BLaER1 treated with 17β-estradiol and CSF1 and Interleukin-3, amounts not matched to agents 10 nM and 100 nM (cell line): Measurements from ENCODE around the gene SATB2.

ENCODE experiments used
- H3K27ac ChIP-seq, 11 experiments: shearing (Covaris generic); formaldehyde crosslinking; 2 replicates each; pipeline ENCODE4 v1.8.1; 2022
- H3K27me3 ChIP-seq, 11 experiments: shearing (Covaris generic); formaldehyde crosslinking; 2 replicates each; pipeline ENCODE4 v1.8.1; 2022
- H3K36me3 ChIP-seq, 11 experiments: shearing (Covaris generic); formaldehyde crosslinking; 2 replicates each; pipeline ENCODE4 v1.8.1; 2022
- H3K4me1 ChIP-seq, 10 experiments: shearing (Covaris generic); formaldehyde crosslinking; 2 replicates each; pipeline ENCODE4 v1.8.1; 2022
- H3K4me2 ChIP-seq, 11 experiments: shearing (Covaris generic); formaldehyde crosslinking; 2 replicates each; pipeline ENCODE4 v1.8.1; 2022
- H3K4me3 ChIP-seq, 10 experiments: shearing (Covaris generic); formaldehyde crosslinking; 2 replicates each; pipeline ENCODE4 v1.8.1; 2022
- H3K9ac ChIP-seq, 11 experiments: shearing (Covaris generic); formaldehyde crosslinking; 2 replicates each; pipeline ENCODE4 v1.8.1; 2022
- H3K9me3 ChIP-seq, 11 experiments: shearing (Covaris generic); formaldehyde crosslinking; replicated peaks in 1 of 11; 2 replicates each; pipeline ENCODE4 v1.8.1; 2022
- H4K20me1 ChIP-seq, 11 experiments: shearing (Covaris generic); formaldehyde crosslinking; 2 replicates each; pipeline ENCODE4 v1.8.1; 2022
- Cebpa-rat ChIP-seq, 11 experiments: shearing (Covaris generic); IDR thresholded peaks; 2 replicates each; pipeline ENCODE4 v1.8.1; 2022

The SATB2 gene

GRCh38 chr2:199467066-199467822, 9.5 kb upstream of the SATB2 start:
- no peak for TF ChIP-seq Cebpa-rat (IDR thresholded peaks at IDR 0.05)
- H4K20me1 ChIP-seq = peaks cover 0 to 73% (median 60%) of the 10 kb centered on the region in 11 experiments; a peak in 18 of 22 replicates
- peaks cover 9 to 57% (median 35%) of the 10 kb centered on the region in 11 experiments; a peak in 18 of 22 replicates for H3K9me3 ChIP-seq
- no peak overlapping the region for H3K4me3 ChIP-seq
- no peak overlapping the region for H3K9ac ChIP-seq
- H3K27ac ChIP-seq = no peak overlapping the region
- peaks cover 100% of the 10 kb centered on the region in 11 experiments for H3K27me3 ChIP-seq
- peaks cover 6 to 17% (median 10%) of the 10 kb centered on the region in 10 experiments; a peak in 17 of 20 replicates for H3K4me1 ChIP-seq
- H3K4me2 ChIP-seq = no peak overlapping the region
- no peaks in the 10 kb centered on the region for H3K36me3 ChIP-seq

- peaks cover 0 to 79% (median 65%) of the 10 kb centered on the region in 11 experiments; a peak in 18 of 22 replicates for H4K20me1 ChIP-seq
- no peak for TF ChIP-seq Cebpa-rat (IDR thresholded peaks at IDR 0.05)
These were observed 8.9 kb upstream of the SATB2 start for GRCh38 chr2:199466692-199467065.

DNA sequence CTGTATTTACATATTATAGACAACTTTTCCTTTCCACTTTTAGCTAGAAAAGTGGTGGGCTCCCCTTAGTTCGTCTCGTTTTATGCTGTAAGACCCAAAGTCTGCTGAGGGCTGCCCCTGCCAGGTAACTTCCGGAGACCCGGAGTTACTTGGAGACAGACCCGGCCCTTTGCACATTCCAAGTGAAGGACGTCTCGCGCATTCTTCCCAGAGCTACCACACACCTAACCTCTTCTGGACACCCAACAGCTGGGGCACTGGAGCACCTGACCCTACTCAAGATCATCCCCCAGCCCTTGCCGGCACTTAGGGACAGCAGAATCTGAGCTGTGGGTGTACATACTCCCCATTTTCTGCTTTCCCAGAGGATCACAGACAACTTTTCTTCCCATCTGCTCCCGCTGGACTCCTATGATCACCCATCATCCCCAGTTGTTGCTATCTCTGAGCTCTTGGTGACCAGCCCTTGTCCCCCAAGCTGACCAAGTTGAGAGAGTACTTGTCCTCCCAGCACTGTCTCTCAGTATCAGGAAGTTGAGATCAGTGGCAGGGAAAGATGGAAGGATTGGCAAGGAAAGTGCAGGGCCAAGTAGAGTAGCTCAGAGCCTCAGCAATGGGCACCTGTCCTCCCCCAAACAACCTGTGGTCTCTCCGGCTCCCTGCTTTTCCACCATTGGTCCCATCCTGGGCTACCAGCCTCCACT, 8.4 kb upstream of the SATB2 start:
- Histone ChIP-seq H3K9me3 (peaks cover 9 to 58% (median 33%) of the 10 kb centered on the region in 11 experiments; a peak in 18 of 22 replicates), H3K4me3 (no peak overlapping the region), H3K4me2 (no peak overlapping the region), H3K9ac (no peak overlapping the region), H3K27ac (no peak overlapping the region), H3K27me3 (peaks cover 100% of the 10 kb centered on the region in 11 experiments), H4K20me1 (peaks cover 0 to 84% (median 70%) of the 10 kb centered on the region in 11 experiments; a peak in 18 of 22 replicates), H3K4me1 (peaks cover 6 to 17% (median 10%) of the 10 kb centered on the region in 10 experiments; a peak in 17 of 20 replicates), H3K36me3 (no peaks in the 10 kb centered on the region)
- TF ChIP-seq Cebpa-rat (IDR thresholded peaks at IDR 0.05) = no peak

More at GRCh38 chr2:199466692-199467065, 8.9 kb upstream of the SATB2 start:
- Histone ChIP-seq H3K9me3 (peaks cover 9 to 62% (median 37%) of the 10 kb centered on the region in 11 experiments; a peak in 18 of 22 replicates), H3K36me3 (no peaks in the 10 kb centered on the region), H3K4me2 (no peak overlapping the region), H3K27ac (no peak overlapping the region), H3K9ac (no peak overlapping the region), H3K4me1 (peaks cover 6 to 17% (median 10%) of the 10 kb centered on the region in 10 experiments; a peak in 17 of 20 replicates), H3K27me3 (peaks cover 100% of the 10 kb centered on the region in 11 experiments), H3K4me3 (no peak overlapping the region)

DNA sequence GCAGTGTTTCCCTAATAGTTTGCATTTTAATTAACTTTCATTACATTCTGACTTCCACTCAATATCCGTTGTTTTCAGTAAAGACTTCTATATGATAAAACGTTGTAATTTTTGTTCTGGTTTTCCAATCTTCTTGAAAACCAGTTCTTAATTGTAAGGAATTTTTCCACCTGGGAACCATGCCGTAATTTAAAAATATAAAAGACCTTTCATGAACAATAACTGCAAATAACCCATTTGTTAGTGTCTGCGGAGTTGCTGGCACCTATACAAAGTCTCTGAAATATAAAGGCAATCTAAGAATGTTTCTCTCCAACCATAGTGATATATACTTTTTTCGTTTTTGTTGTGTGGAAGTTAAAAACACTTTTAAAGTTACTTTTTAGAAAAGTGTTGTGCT, 7.7 kb upstream of the SATB2 start:
- H3K27me3 ChIP-seq = peaks cover 100% of the 10 kb centered on the region in 11 experiments
- no peak overlapping the region for H3K9ac ChIP-seq
- no peaks in the 10 kb centered on the region for H3K36me3 ChIP-seq
- no peak for TF ChIP-seq Cebpa-rat (IDR thresholded peaks at IDR 0.05)
- H3K27ac ChIP-seq = no peak overlapping the region
- H3K4me2 ChIP-seq = no peak overlapping the region
- peaks cover 7 to 17% (median 10%) of the 10 kb centered on the region in 10 experiments; a peak in 17 of 20 replicates for H3K4me1 ChIP-seq
- H4K20me1 ChIP-seq = peaks cover 0 to 91% (median 76%) of the 10 kb centered on the region in 11 experiments; a peak in 18 of 22 replicates
- no peak overlapping the region for H3K4me3 ChIP-seq
- H3K9me3 ChIP-seq = peaks cover 9 to 51% (median 26%) of the 10 kb centered on the region in 11 experiments; a peak in 18 of 22 replicates

- Histone ChIP-seq H3K36me3 (no peaks in the 10 kb centered on the region), H3K9ac (no peak overlapping the region)
- TF ChIP-seq Cebpa-rat (IDR thresholded peaks at IDR 0.05) = no peak
These were observed 7.0 kb upstream of the SATB2 start for GRCh38 chr2:199464606-199465352.

DNA sequence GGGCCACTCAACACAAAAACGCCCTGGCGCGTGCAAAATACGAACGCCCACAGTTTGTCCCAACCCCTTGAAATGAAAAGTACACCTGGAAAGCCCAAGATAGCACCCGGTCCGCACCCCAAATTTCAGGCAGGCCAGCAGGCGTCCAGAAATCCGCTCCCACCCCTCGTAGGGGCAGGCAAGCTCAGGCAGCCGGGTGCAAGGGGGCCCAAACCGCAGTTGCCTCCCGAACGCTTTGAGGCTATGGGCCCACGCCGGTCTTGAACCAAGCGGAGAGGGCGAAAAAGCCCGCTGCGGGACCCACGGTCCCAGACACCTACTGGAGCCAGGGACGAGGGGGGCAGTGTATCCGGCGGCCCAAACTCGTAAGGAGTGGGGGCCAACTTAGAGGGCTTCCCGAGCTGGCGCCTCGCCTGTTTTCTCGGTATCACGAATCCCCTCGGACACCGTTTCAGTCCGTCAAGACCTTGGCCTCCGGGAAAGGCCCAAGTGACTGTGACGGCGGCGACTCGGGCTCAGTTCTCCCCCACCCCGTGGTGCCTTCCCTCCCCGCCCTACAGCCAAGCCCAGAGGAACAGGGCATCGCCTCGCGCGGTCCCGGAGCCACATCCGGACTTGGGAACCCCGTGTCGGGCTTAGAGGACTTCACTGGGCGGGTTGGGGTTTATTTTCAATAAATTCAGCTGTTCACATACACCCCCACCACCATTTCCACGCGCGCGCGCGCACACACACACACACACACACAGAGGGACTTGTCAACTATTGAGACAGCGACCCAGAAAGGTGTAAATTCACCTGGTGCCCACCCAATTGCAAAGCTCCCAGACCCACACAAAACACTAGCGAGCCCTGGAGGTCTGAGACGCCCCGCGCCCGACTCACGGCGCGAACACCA, 6.2 kb upstream of the SATB2 start:
- Histone ChIP-seq H3K4me1 (peaks cover 13 to 25% (median 17%) of the 10 kb centered on the region in 10 experiments; a peak in 18 of 20 replicates), H3K36me3 (no peaks in the 10 kb centered on the region), H3K4me3 (peak overlapping the region; percentile 48 to 71 (median 58)), H3K9me3 (peaks cover 5 to 37% (median 14%) of the 10 kb centered on the region in 11 experiments; a peak in 18 of 22 replicates), H3K27me3 (peaks cover 94 to 100% (median 100%) of the 10 kb centered on the region in 11 experiments), H4K20me1 (peaks cover 0 to 90% (median 75%) of the 10 kb centered on the region in 11 experiments; a peak in 18 of 22 replicates), H3K4me2 (peak overlapping the region; percentile 80 to 96 (median 85)), H3K9ac (peak overlapping the region in 1 of 11 experiments; percentile 40; a peak in 2 of 22 replicates), H3K27ac (no peak overlapping the region)
- TF ChIP-seq Cebpa-rat (IDR thresholded peaks at IDR 0.05) = no peak

More at GRCh38 chr2:199464606-199465352, 7.0 kb upstream of the SATB2 start:
- Histone ChIP-seq H3K4me2 (no peak overlapping the region), H3K27ac (no peak overlapping the region), H3K4me3 (no peak overlapping the region), H3K9me3 (peaks cover 9 to 45% (median 20%) of the 10 kb centered on the region in 11 experiments; a peak in 18 of 22 replicates), H3K27me3 (peaks cover 100% of the 10 kb centered on the region in 11 experiments), H4K20me1 (peaks cover 0 to 91% (median 77%) of the 10 kb centered on the region in 11 experiments; a peak in 18 of 22 replicates), H3K4me1 (peaks cover 13 to 18% (median 16%) of the 10 kb centered on the region in 10 experiments; a peak in 18 of 20 replicates)

GRCh38 chr2:199462956-199463692, 5.4 kb upstream of the SATB2 start:
- Histone ChIP-seq H3K4me2 (peak overlapping the region; percentile 80 to 96 (median 85)), H3K4me1 (peaks cover 13 to 30% (median 18%) of the 10 kb centered on the region in 10 experiments; a peak in 18 of 20 replicates), H3K27me3 (peaks cover 85 to 100% (median 100%) of the 10 kb centered on the region in 11 experiments), H3K9me3 (peaks cover 0 to 29% (median 6%) of the 10 kb centered on the region in 11 experiments; a peak in 10 of 22 replicates), H3K4me3 (peak overlapping the region; percentile 48 to 71 (median 58)), H3K36me3 (no peaks in the 10 kb centered on the region), H3K27ac (no peak overlapping the region), H3K9ac (peak overlapping the region in 5 of 11 experiments; percentile 23 to 54 (median 40); a peak in 5 of 22 replicates), H4K20me1 (peaks cover 0 to 87% (median 74%) of the 10 kb centered on the region in 11 experiments; a peak in 18 of 22 replicates)
- TF ChIP-seq Cebpa-rat (IDR thresholded peaks at IDR 0.05) = no peak
